Gastroesophageal sphincter (tissue), 3 donors: Measurements from ENCODE around the gene SLC14A1.

Source experiments
- POLR2A ChIP-seq, 2 donors: fragments of 450-650 bp; IDR thresholded peaks; one replicate each; pipeline ENCODE4 v1.6.1; 2017; ENCODE audit warnings: antibody characterized with exemption in 2 of 2, mild to moderate bottlenecking in 2 of 2, moderate library complexity in 1 of 2
- POLR2AphosphoS5 ChIP-seq: sonication (generic); formaldehyde crosslinking; IDR thresholded peaks from one replicate; pipeline ENCODE4 v1.6.1; 2017; ENCODE audit warnings: antibody characterized with exemption
- TF ChIP-seq, protein P1 (sequence below), 4 experiments: fragments of 200-600 bp in 2 of 4; fragments of 450-650 bp in 2 of 4; sonication (generic) in 1 of 4; IDR thresholded peaks; one replicate each; pipeline ENCODE4 v1.5.1; 2017 to 2019; ENCODE audit warnings: antibody characterized with exemption in 4 of 4, mild to moderate bottlenecking in 2 of 4, moderate library complexity in 2 of 4

GRCh38 chr18:45723567-45724355 lies at the start of gene SLC14A1:
- TF ChIP-seq POLR2AphosphoS5, result no peak
- TF ChIP-seq, protein P1, sequence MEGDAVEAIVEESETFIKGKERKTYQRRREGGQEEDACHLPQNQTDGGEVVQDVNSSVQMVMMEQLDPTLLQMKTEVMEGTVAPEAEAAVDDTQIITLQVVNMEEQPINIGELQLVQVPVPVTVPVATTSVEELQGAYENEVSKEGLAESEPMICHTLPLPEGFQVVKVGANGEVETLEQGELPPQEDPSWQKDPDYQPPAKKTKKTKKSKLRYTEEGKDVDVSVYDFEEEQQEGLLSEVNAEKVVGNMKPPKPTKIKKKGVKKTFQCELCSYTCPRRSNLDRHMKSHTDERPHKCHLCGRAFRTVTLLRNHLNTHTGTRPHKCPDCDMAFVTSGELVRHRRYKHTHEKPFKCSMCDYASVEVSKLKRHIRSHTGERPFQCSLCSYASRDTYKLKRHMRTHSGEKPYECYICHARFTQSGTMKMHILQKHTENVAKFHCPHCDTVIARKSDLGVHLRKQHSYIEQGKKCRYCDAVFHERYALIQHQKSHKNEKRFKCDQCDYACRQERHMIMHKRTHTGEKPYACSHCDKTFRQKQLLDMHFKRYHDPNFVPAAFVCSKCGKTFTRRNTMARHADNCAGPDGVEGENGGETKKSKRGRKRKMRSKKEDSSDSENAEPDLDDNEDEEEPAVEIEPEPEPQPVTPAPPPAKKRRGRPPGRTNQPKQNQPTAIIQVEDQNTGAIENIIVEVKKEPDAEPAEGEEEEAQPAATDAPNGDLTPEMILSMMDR (IDR thresholded peaks at IDR 0.05), result no peak
- TF ChIP-seq POLR2A (IDR thresholded peaks at IDR 0.05), result no peak
